A172 (cell line): Measurements from ENCODE around the gene ZNF423. TPM values are rescaled to one million over a fixed set of nuclear protein-coding genes. Genes with fewer than 3 reads are reported as not detected.

Experiments
- DNase-seq: peaks from one replicate; pipeline ENCODE4 v3.0.0-alpha.2; 2015; ENCODE audit warnings: low spot score
- total RNA-seq: library from RNA; depleted of rRNA; stranded (reverse); fragments of >200 nt; shearing (Covaris generic); gene quantifications from 2 replicates; pipeline ENCODE4 v1.2.3, GENCODE V29; 2014

Gene ZNF423
- total RNA-seq, 1 experiment from 2014 or later, result not detected

DNA sequence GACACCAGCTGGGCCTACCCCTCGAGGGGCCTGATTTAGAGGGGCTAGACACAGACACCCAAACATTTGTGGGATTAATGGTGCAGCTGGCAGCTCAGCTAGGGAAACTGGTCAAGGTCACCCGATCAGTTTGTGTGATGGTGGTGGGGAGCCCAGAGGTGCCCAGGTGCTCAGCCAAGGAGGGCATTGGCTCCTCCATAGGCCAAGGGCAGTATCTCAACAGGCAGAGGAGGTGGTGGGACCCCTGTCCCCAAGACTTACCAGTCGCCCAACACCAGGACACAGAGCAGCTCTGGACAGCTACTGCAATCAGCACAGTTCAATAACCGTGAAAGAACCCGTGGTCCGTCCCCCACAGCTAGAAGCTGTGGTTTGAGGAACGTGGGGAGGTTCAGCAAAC lies 361.4 kb downstream of the ZNF423 start:
- no peak for DNase-seq

DNA sequence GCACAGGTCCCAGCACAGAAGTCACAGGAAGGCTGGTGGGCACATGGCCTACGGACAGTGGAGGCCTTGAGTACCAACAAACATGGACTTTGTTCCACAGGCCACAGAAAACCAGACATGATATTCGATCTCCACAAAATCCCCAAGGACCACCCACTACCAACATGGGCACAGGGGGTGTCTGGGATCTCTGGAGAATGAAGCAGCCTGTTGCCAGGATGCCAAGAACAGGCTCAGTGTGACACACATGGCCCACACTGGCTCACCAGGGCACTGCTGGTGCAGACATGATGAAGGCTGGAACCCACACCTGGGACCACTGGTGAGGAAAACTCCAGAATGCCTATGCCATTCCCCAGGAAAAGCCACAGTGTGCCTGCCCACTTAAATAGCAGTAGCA lies 362.1 kb downstream of the ZNF423 start:
- no peak for DNase-seq

DNA sequence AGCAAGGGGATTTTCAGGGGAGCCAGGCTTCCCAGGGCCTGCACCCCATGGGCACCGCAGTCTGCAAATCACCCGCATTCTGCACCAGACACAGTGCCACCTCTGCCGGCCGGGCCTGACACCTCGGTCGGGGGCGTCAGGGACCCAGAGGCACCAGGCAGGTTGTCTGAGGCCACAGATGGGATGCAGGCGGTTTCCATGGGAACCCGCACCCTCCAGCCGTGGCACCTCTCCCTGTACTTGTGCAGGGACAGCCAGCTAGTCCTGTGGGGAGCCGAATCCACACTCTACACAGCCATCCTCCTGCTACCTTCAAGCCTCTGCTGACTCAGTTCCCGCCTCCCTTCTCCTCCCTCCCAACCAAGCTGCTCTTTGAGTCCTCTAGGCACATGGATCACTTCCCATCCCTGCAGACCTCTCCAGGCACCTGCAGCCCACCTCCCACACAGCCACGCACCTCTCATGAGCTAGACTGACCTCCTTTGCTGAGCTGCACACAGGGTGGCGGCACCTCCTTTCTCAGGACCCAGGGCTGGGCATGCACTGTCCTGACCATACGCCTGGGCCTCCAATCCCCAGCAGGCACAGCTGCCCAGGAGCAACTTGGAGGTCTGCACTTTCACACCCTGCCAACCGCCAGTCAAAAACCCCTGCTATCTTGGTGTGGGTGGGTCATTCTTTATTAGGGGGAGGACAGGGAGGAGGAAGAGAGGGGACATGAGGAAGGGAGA lies 362.9 kb downstream of the ZNF423 start:
- DNase-seq, result no peak

DNA sequence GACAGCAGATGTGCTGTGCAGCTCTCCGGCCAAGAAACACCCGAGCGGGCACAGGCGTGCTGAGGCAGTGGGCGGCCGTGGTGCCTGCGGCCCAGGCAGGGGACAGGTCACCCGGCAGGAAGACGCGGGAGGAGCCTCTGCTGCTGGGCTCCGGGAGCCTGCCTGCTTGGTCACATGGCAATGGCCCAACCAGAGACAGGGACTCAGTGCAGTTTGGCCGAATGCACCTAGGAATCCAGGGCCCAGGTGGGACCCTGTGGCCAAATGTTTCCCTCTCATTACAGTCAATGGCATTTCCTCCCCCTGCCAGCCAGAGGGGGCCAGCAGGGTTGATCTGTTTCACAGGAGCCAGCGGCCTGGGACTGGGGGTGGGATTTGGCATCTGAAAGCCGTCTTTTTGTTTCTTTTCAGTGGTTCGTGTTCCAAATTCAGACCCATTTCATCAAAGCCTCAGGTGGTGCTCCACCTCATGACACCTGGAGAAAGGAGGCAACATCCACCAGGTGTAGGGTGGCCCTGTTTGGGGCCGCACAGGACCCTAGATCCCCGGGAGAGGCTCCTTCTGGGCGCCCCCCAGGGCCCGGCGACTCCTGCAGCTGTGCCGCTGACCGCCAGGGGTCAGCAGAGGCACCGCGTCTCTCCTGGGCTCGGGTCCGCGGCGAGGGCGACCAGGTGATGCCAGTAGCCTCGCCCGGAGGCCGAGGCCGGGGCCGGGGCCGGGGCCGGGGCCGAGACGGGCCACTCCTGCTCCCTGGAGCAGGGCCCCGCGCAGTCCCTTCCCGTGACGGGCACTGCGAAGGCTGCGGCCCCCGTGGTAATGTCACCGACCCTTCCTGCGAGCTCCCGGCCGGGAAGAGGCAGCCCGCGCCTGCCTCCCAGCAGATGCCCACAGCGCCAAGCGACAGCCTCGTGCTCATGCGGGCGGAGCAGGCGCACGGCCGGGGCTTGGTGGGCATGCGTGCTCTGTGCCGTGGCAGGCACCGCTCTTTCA lies 363.8 kb downstream of the ZNF423 start:
- DNase-seq, result no peak

- DNase-seq, result no peak
These were observed 364.7 kb downstream of the ZNF423 start for GRCh38 chr16:49491106-49491670.

DNA sequence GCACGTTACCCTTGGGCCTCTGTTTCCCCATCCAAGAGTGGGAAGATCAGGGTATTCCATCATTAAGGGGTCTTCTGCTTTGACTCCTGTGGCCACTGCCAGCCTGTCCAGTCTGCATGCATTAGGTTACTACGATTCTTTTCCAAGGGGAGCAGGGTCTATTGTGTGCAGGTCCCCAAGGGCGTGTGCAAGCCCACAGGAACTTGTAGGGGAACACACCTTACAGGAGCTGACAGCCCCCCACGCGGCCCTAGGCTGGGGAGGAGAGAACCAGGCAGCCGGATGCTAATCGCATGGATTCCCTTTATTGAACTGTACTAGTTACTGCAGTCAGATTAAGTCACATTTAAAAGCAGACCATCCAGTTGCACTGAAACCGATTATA lies 365.6 kb downstream of the ZNF423 start:
- no peak for DNase-seq

- no peak for DNase-seq
These were observed 366.1 kb downstream of the ZNF423 start for GRCh38 chr16:49489686-49490320.

DNA sequence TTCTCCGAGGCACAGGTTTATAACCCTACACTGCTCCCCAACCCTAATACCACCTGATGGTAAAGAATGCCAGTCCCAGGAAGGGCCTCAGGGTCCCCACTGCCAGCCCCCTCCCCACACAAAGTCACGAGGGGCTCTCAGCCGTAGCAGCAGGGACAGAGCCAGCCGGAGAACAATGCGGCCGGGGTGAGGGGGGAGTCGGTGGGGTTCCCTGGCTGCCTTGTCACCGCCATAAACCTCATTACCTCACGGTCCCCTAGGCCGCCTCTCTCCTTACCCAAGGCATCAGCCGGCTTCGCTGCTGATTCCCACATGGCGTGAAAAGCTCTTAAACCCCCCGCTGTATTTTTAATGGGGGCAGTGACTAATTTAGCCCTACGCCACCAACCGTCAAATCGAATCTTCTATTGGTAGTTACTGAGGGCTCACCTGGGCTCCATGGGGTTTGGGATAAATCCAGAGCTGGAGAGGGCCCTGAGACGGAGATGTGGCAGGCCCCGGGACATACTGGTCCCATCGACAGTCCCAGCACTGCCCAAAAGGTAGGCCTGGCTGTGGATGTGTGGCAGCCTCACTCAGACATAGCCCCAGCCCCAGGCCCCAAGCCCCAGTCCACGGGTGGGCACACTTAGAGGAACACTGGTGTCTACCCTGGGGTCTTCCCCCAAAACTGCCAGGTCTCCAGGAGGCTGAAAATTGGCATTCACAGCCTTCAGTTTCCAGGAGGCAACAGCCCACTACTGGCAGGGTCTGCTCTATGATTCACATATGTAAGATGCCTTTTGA lies 367.0 kb downstream of the ZNF423 start:
- DNase-seq, result no peak

DNA sequence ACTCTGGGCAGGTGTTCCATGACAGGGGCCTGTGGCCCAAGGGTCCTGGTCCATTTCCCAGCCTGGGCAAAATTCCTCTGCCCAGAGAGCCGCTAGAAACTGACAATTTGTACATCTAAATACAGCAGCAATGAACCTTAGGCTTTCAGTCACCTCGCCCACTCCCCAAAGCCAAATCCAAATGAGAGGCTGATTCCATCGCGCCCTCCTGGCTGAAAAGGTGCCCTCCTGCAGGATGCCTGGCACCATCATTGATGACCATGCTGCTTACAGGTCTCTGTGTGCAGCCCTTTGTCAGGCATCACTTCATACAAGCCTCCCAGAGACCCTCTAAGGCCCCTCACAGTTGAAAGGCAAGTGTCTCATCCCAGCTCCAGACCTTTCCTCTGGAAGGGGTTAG lies 367.6 kb downstream of the ZNF423 start:
- no peak for DNase-seq

DNA sequence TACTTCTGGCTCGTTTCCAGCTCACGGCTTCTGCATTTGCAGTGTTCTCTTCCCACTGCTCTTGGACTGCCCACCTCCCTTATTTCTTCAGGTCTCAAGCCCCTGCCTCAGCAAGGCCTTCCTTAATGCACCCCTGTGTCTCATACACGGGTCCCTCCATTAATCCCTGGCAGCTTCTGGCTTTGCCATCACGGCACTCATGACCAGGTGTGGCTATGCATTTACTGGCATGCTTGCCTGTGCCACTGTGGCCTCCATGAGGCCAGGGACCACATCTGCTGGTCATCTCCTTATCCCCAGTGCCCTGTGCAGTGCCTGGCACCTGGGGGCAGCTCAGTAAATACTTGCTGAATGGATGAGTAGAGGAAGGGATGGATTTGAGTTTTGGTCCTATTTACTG lies 368.2 kb downstream of the ZNF423 start:
- no peak for DNase-seq

DNA sequence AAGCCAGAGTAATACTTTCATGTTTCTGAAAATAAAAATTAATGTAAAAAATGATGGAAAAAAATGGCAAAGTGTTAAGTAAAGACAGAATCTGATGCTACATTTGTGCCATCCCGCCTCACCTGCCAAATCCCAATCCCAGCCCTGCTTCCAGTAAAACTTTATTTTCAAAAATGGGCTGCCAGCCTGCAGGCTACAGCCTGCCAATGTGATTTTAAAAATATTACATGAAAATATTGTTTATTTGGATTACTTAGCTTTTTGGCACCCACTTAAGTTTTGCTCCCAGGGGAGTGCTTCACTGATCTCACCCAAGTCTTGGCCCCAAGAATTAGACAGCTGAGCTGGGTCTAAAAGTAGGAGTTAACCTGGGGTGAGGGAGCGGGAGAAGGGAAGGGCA lies 369.5 kb downstream of the ZNF423 start:
- no peak for DNase-seq

GRCh38 chr16:49485663-49486062 lies 370.2 kb downstream of the ZNF423 start:
- DNase-seq, result no peak

DNA sequence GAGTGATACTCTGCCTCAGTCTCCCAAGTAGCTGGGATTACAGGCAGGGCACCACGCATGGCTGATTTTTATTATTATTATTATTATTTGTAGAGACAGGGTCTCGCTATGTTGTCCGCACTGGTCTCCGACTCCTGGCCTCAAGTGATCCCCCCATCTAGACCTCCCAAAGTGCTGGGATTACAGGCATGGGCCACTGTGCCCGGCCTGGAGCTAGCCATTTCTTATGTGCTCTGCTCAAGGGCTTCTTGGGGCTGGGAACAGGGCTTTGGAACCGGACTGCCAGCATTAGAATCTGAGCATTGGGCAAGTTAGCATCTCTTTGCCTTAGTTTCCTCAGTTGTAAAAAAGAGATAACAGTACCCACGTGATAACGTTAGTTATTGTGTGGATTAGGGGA lies 371.0 kb downstream of the ZNF423 start:
- DNase-seq, result no peak

DNA sequence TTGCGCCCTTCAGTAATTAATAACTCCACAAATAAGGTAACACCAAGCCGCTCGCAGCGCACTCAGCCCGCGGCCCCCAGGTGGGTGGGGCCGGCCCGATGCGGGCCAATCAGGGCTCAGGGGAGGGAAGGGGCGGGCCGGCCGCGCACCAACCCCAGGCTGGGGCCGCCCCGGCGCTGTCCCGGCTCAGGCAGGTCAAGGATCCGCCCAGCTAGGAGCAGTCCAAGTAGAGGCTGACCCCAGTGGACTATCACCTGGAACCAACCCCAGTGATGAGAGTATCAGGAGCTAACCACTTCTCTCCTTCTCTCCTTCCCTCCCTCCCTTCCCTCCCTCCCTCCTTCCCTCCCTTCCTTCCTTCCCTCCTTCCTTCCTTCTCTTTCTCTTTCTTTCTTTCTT lies 371.5 kb downstream of the ZNF423 start:
- no peak for DNase-seq

DNA sequence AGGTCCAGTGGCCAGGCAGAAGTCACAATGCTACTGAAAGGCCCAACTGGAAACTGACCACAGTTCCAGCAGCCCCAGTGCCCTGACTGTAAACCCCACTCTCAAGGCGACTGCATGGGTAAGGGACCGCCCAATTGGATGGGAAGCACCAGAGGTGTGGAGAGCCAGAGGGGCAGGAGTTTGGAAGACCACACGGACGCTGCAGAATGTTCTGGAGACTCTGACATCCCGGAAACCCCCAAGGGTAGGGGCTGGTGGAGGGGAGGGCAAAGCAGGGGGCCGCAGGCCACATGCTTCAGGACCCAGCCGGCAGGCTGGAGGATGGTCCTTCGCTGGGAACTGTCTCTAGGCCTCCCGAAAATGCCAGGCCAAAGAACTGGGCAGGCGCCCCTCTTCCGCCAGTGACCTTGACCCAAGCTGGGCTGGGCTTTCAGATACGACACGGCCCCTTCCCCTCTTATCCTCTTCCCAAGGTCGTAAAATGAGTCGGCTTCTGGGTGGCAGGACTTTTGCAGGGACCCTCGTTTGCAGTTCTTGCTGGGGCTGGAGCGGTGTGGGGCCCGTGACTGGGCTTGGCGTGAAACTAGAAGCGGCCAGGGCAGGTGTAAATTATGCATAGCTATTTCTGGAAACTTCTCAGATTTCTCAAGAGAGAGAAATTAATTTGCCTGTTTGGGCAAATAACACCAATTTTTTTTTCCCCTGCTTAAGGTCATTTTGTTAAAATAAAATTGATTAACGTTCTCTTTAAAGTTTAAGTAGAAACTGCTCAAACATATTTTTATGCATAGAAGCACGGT lies 372.1 kb downstream of the ZNF423 start:
- no peak for DNase-seq

DNA sequence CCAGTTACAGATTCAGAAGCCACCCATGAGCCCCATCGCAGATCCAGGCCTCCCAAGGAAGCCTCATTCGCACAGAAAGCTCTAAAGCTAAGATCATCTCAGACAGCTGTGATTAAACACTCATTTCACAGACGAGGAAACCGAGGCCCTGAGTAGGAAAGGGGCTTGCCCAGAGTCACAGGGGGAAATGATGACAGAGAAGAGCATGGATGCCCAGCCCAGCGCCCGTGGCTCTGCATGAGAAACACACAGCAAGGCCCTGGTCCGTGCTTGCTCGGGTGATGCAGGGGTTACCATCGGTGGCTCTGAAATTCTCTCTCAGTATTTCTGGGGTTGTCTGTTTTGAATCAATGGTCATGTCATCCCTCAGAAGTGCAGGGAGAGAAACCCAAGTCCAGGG lies 372.7 kb downstream of the ZNF423 start:
- no peak for DNase-seq

DNA sequence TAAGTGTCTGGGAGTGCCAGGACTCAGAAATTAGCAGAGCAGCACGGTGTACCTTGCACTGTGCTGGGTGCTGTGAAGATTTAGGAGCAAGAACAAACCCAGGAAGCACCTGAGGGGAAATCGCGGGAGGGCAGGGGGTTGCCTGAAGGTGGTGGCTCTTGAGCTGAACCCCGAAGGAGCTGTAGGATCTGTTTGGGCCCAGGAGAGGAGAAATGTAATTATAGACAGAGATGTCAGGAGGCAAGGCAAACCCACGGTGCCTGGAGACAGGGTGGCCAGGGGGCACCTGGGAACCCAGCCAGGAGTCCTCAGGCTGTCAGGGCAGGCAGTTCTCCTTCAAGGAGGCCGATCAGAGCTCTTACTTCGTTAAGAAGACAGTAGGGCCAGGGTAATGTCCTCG lies 373.2 kb downstream of the ZNF423 start:
- DNase-seq, result no peak

DNA sequence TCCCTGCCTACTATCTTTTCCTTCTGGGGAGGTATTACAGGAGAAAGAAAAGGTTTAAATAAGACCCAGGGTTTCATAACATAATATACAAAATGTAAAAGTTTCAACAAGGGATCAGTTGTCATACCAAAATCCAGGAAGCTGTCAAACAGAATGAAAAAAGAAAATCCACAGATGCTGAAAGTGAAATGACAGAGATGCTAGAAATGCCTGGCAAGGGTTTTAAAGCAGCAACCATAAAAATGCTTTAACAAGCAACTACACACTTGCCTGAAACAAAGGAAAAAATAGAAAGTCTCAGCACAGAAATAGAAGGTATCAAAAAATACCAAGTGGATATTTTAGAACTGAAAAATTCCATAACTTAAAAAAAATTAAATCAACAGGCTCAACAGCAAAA lies 377.3 kb downstream of the ZNF423 start:
- no peak for DNase-seq

GRCh38 chr16:49478107-49478506 lies 377.8 kb downstream of the ZNF423 start:
- DNase-seq, result no peak

DNA sequence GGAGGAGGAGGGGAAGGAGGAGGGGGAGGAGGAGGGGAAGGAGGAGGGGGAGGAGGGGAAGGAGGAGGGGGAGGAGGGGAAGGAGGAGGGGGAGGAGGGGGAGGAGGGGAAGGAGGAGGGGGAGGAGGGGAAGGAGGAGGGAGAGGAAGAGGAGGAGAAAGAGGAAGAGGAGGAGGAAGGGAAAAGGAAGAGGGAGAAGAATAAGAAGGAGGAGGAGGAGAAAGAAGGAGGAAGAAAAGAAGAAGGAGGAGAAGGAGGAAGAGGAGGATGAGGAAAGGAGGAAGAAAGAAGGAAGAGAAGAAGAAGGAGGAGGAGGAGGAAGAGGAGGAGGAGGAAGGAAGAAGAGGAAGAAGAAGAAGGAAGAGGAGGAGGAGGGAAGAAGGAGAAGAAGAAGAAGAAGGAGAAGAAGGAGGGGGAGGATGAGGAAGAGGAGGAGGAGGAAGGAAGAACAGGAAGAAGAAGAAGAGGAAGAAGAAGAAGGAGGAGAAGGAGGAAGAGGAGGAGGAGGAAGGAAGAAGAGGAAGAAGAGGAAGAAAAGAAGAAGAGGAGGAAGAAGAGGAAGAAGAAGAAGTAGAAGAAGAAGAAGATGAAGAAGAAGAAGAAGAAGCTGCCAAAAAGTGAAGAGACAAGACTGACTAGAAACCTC lies 378.5 kb downstream of the ZNF423 start:
- no peak for DNase-seq
